Retinal pigment epithelial cell (primary cell): Measurements from ENCODE around the gene EGFL7.

Experiments
- DNase-seq: peaks from one replicate; pipeline ENCODE4 v3.0.0-alpha.2; 2010; ENCODE audit warnings: low read depth
- H3K4me3 ChIP-seq: 2 replicates; pipeline ENCODE4 v1.5.1; 2011; ENCODE audit warnings: mild to moderate bottlenecking, low read length, control low read depth, moderate library complexity
- TF ChIP-seq, protein P1 (sequence below): conservative IDR thresholded peaks from 2 replicates; pipeline ENCODE4 v1.5.1; 2011; ENCODE audit warnings: low read depth, low read length, control low read depth, inconsistent platforms

The EGFL7 gene

GRCh38 chr9:136718345-136719194, 55.9 kb downstream of the EGFL7 start:
- H3K4me3 ChIP-seq, result no peak overlapping the region
- TF ChIP-seq, protein P1, sequence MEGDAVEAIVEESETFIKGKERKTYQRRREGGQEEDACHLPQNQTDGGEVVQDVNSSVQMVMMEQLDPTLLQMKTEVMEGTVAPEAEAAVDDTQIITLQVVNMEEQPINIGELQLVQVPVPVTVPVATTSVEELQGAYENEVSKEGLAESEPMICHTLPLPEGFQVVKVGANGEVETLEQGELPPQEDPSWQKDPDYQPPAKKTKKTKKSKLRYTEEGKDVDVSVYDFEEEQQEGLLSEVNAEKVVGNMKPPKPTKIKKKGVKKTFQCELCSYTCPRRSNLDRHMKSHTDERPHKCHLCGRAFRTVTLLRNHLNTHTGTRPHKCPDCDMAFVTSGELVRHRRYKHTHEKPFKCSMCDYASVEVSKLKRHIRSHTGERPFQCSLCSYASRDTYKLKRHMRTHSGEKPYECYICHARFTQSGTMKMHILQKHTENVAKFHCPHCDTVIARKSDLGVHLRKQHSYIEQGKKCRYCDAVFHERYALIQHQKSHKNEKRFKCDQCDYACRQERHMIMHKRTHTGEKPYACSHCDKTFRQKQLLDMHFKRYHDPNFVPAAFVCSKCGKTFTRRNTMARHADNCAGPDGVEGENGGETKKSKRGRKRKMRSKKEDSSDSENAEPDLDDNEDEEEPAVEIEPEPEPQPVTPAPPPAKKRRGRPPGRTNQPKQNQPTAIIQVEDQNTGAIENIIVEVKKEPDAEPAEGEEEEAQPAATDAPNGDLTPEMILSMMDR, result no peak
- DNase-seq, result no peak

DNA sequence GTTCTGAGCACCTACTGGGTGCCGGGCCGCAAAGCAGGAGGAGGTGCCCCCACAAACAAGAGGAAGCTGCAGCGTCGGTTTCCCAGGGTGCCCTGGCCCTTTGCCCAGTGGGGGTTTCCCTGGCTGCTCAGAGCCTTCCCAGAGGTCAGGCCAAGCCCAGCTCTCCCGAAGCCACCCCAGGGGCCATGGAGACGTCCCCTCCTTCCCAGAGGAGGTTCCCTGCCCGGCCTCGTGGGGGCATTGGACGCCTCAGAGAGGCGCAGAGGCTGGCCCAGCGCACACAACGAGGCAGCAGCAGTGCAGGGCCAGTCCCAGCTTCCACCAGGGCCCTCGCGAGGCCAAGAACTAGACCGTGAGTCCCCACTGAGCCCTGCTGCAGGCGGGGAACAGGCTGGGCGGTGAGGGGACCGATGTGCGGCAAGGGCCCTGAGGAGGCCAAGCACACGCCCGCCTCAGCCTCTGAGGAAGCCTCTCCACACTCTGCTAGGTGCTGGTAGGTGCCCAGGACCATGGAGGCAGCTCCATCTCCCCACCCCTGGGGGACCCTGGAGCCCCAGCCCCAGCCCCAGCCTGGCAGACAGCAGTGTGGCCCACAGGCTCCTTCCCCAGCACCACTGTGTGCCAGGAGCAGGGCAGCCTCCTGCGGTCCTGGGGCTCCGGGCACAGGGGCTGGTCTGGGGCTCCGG, 56.6 kb downstream of the EGFL7 start:
- TF ChIP-seq, protein P1, result no peak
- no peak for DNase-seq
- H3K4me3 ChIP-seq, result no peak overlapping the region

DNA sequence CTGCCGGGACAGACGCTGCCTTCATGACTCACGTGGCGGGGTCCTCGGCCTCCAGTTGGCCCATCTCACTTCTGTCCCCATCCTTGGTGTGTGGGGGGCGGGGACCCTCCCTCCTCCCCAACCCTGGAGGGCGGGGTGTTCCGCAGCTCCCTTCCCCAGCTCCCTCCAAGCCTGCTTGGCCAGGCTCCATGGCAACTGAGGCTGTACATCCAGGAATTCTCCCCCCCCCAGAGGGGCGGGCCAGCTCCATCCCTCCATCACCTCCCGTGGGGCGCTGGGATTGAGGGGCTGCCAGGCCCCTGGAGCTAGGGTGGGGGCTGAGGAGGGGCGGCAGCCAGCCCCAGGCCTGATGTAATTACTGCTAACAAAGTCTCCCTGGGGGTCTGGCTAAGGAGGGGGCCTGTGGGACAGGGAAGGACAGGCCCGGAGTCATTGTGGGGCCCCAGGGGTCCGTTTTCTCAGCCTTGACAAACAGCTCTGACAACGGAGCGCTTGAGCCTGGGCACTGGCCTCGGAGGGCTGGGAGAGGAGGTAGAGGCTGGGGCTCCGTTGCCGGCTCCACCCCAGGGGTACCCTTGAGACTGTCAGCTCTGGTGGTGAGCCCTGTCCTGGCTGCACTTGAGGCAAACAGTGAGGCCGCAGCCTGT, 57.7 kb downstream of the EGFL7 start:
- no peak for DNase-seq
- no peak overlapping the region for H3K4me3 ChIP-seq

DNA sequence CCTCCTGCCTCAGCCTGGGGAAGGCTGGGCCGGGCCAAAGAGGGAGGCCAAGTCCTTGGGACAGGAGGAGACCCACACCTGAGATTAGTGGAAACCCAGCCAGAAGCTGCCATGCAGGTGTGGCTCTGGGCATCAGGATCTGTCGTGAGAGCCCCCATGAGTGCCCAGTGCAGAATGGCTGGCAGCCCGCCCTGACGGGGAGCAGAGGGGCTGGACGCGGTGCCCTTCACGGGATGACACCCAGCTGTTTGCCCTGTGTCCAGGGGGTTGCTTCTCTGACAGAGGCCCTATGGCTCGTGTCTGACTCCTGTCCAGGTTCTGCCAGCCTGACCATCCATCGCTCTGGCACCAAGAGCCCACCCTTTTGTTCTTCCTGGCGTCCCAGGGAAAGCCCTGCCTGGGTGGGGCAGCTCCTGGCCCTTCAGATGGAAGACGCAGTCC, 58.2 kb downstream of the EGFL7 start:
- DNase-seq, result no peak
- no peak overlapping the region for H3K4me3 ChIP-seq
- TF ChIP-seq, protein P1, result no peak

More for the DNA sequence above, 57.7 kb downstream of the EGFL7 start:
- TF ChIP-seq, protein P1, result no peak

DNA sequence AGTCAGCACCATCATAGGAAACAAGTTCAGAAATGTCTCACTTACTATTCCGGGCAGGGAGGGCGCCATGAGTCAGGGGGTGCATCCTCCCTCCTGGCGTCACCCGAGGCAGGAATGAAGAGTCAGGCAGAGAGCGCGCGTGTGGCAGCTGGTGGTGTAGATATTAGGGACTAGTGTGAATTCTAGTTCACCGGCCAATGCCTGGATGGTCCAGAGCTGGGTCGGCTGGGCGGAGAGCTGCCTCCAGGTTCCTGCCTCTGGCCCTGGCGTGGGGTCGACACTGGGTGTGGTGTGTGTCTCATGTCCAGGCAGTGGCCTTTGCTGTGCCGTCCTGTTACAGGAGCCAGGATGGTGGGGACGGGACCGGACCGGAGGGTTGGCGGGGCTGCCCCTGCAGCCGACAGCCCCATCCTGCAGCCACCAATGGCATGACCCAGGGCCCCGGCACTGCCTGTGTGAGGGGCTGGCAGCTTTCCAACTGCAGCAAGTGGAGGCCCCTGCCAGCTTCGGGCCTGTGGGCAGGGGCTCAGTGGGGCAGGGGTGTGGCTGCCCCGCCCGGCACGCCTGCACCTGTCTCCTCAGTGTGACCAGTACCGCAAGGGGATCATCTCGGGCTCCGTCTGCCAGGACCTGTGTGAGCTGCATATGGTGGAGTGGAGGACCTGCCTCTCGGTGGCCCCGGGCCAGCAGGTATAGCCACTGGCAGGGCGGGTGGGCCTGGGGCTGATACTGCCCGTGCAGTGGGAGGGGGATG, 58.8 kb downstream of the EGFL7 start:
- TF ChIP-seq, protein P1, result no peak
- no peak for DNase-seq
- no peak overlapping the region for H3K4me3 ChIP-seq
